H4 (cell line): ENCODE results near the gene CLSTN2. TPM values are rescaled to one million over a fixed set of nuclear protein-coding genes. Genes with fewer than 3 reads are reported as not detected.
A peak's percentile ranks its signal among the peaks of the same experiment; 100 is the strongest.
"Not testable (repeated sequence)": the region's sequence is repeated elsewhere in the genome, so short reads cannot be mapped to it uniquely, and the experiment has no call there.

Source experiments
- DNase-seq: peaks from one replicate; pipeline ENCODE4 v3.0.0-alpha.2; 2015; ENCODE audit warnings: low spot score
- total RNA-seq: library from RNA; depleted of rRNA; stranded (reverse); fragments of >200 nt; shearing (Covaris generic); gene quantifications from 2 replicates; pipeline ENCODE4 v1.2.3, GENCODE V29; 2014

CLSTN2 gene
- total RNA-seq, 1 experiment from 2014 or later, result 3.9 TPM

DNA sequence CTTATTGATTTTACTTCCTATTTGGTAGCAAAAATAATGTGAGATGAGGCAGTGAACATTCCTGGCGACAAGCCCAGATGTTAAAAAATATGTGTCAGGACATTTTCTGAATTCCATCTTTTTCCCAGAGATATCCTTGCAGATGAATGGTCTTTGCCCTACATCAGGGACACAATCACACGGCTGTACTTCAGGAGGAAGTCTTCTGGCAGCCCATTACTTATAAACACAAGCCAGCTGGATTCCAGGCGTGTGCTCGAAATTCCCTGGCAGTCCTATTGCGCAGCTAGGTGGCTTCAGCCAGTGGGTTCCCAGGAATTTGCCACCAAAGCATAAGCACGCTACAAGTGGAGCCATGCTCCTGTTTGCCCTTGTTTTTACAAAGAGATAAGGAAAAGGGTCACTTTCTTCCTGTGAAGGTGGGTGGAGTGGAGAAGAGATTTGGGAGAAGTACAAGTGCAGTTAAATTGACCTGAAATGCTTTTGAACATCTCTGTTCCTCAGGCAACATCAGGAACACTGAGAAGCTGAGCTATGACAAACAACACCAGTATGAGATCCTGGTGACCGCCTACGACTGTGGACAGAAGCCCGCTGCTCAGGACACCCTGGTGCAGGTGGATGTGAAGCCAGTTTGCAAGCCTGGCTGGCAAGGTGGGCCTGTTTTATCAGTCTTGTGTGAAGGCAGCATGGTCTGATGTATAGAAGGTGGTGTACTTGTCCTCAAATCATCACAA, 485.8 kb downstream of the CLSTN2 start:
- DNase-seq, result peak; percentile 87

GRCh38 chr3:140421884-140422283, 486.9 kb downstream of the CLSTN2 start:
- no peak for DNase-seq

DNA sequence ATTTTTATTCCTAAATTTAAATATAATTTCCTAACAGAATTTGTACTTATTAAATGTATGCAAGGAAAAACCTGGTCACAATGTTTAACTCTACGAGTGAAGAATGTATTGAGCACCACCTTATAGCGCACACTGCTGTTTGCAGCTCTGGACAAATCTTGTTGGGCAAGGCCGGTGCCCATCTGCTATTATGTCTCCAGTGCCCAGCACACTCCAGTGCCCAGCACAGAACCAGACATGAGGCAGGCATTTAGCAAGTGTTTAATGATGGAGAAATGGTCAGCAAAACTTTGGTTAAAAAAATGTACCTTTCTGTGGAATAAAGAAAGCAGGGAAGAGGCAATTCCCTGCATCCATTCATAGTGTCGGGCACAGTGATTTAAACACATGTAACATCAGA, 488.2 kb downstream of the CLSTN2 start:
- no peak for DNase-seq

DNA sequence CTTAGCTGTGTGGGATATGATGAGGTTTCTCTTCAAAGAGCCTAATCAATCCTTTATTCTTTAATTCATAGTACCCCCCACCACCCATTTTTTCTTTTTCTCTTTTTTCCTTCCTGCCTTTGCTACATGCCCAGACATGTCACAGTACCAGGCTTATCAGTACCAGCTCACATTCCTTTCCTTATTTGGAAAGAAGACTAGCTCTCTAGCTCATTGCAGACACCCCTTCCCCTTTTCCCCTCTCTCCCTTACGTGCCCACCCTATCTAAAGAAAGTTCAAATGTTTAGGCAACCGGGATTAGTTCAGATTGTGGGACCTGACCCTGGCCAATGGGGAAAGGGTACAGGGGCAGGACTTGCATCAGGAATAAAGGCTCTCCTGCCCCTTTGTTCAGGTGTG, 488.6 kb downstream of the CLSTN2 start:
- DNase-seq, result not testable (repeated sequence)

DNA sequence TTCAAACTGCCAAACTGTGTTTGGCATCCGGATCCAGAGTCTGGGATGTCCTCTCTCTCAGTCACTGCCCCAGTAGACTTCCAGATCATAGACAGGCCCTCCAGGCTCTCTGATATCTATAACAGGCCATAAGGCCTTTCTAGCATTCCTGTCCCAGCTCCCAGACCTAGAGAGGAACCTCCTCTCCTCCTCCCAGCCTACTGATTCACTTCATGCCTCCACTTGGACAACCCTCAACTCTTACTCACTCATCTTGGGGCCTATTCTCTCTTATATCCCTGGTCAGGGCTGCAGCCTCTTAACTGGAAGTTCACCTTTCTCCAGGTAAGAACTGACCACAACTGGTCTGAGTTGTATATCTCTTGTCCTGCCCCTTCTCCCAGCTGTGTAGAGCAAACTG, 489.2 kb downstream of the CLSTN2 start:
- no peak for DNase-seq

- no peak for DNase-seq
Observed at GRCh38 chr3:140424726-140425125, 489.7 kb downstream of the CLSTN2 start.

GRCh38 chr3:140427786-140428185, 492.8 kb downstream of the CLSTN2 start:
- no peak for DNase-seq

GRCh38 chr3:140428380-140428779, 493.4 kb downstream of the CLSTN2 start:
- DNase-seq, result no peak

GRCh38 chr3:140429791-140430190, 494.8 kb downstream of the CLSTN2 start:
- DNase-seq, result no peak

GRCh38 chr3:140430494-140430893, 495.5 kb downstream of the CLSTN2 start:
- no peak for DNase-seq

DNA sequence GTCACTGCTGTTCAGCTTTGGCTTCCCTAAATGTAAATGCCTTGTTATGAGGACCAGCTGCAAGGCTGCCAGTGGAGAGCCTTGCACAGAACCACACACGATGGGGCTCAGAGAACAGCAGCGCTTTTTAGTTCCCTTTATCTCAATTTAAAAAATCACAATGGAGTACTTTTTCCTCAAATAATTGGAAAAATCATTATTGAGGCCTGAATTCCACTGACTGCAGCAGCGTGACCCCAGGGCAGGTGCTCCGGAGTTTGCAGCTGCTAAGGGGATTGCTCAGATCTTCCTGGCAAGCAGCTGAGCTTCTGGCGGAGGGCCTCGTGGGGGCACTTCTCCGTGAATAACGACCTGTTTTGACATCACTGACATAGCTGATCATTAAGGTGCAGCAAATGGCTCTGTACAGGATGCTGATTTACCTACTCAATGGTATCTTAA, 497.3 kb downstream of the CLSTN2 start:
- DNase-seq, result no peak

DNA sequence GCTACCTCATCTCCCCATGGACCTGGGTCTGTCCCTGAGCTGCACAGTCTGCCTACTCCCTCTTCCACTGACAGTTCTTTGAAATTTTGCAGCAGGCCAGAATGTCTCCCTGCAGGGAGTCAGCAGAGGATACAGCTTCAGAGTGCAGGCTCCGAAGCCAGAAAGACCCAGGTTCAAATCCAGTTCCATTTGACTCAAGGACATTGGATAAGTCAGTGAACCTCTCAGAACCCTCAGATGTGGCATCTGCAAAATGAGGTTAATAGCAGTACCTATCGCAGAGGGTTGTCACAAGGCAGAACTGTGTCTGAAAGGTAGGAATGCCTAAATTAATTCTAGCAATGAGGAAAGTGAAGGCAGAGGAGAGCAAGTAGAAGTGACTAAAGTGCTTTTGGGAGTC, 498.4 kb downstream of the CLSTN2 start:
- no peak for DNase-seq

GRCh38 chr3:140434261-140434905, 499.4 kb downstream of the CLSTN2 start:
- no peak for DNase-seq

DNA sequence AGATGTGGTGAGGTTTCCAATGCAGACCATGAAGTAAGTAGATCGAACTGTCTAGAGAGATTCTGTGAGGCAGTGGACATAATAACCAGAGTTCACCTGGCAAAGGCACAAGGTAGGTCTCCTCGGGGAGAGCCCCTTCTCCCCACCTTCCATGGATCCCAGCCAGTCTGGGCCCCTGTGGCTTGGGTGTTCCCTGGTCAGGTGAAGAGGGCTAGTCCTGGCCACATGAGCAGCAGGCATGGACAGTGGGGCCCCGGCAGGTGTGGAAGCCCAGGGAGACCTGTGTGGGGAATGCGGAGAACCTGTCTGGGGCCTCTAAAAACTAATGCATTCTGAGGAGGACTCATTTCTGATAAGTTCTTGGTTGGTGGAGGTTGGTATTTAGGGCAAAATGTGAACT, 501.4 kb downstream of the CLSTN2 start:
- DNase-seq, result no peak

GRCh38 chr3:140438736-140439470, 503.9 kb downstream of the CLSTN2 start:
- no peak for DNase-seq

- no peak for DNase-seq
Observed at GRCh38 chr3:140439527-140439926, 504.5 kb downstream of the CLSTN2 start.

- peak; percentile 48 for DNase-seq
Observed at GRCh38 chr3:140440446-140440845, 505.5 kb downstream of the CLSTN2 start.

GRCh38 chr3:140441006-140441405, 506.0 kb downstream of the CLSTN2 start:
- DNase-seq, result peak; percentile 91

- DNase-seq, result no peak
Observed at GRCh38 chr3:140442621-140443020, 507.6 kb downstream of the CLSTN2 start.

- DNase-seq, result no peak
Observed at GRCh38 chr3:140443073-140443472, 508.1 kb downstream of the CLSTN2 start.

DNA sequence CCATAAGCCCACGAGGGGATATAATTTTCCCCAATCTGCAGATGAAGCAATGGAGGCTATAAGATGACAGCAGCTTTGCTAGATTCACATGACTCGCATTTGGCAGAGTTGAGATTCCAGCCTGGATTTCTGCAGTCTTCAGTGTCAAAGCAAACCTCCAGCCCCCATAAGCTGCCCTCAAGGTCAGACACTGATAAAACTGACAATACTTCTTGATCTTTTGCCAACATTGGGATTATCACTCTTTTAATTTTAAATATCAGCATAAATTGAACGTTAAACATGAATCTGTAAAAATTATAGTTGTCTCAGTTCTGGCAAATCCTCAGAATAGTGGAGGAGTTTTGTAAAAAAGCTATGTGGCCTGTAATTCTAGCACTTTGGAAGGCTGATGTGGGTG, 508.8 kb downstream of the CLSTN2 start:
- no peak for DNase-seq

DNA sequence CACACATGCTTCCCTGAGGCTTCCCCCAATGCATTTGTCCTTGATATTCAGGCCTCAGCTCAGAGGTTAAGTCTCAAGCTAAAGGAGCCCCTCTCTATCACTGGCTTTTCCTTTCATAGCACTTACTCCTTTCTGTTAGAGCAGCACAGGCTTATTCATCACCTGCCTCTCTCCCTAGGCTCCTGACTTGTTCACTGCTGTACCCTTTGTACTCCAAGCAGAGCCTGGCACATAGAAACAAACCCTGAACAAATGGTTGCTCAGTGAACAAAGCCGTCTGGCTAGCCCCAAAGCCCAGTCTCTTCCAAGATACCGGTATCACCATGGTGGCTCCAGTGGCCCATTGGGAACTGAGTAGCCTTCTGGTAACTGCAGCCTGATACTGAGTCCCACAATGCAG, 511.7 kb downstream of the CLSTN2 start:
- no peak for DNase-seq

GRCh38 chr3:140447136-140447535, 512.2 kb downstream of the CLSTN2 start:
- DNase-seq, result no peak
